Measurements from ENCODE around the gene SHROOM1.

The SHROOM1 gene

GRCh38 chr5:132867046-132867451 is 36.6 kb upstream of the SHROOM1 start:
- no peak for TF ChIP-seq CTCF (IDR thresholded peaks at IDR 0.05; ENCODE audit: insufficient read depth, low read length, poor library complexity, severe bottlenecking)
- no peaks in the 10 kb centered on the region for H3K27me3 ChIP-seq (replicated peaks; ENCODE audit: control insufficient read depth, insufficient read depth, low read length)
- peaks cover 6% of the 10 kb centered on the region for H3K36me3 ChIP-seq (ENCODE audit: control insufficient read depth, insufficient read depth, low read length)
- peak overlapping the region; percentile 94 for H3K4me3 ChIP-seq (replicated peaks; ENCODE audit: low read depth, low read length)
- no peak for DNase-seq (ENCODE audit: extremely low read depth, insufficient read length)

DNA sequence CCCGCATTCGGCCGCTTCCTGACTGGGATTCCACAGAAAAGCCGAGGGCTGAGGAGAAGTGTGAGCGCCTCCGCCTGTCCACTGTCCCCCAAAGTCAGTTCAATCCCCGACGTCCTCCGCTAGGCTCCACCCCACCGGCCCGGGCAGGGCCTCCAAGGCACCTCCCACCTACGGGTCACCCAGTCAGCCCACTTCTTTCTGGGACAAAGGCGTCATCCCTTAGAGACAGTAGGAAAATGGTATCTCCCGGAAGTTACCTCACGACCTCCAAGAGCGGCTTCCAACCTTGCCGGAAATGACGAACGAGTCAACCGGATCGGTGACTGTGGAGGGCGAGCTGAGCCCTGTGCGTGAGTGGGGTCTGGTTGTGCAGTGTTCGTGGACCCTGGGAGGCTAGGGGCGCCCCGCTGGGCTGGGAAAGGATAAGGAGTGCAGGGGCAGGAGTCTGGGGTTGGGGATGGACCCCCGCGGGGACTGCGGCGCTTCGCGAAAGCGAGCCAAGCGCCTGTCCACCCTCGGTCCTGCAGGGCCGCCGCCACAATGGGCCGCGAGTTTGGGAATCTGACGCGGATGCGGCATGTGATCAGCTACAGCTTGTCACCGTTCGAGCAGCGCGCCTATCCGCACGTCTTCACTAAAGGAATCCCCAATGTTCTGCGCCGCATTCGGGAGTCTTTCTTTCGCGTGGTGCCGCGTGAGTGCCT is 36.0 kb upstream of the SHROOM1 start, which contains the start of the genes GDF9 and UQCRQ:
Gene GDF9 (minus strand): TSS at position 128 of the 704 bp plus-strand sequence. CDS start 1,936 bp downstream, outside the sequence.
Gene UQCRQ (plus strand): TSS at position 301 of the 704 bp plus-strand sequence. CDS start 240 bp downstream, at position 541.
- no peaks in the 10 kb centered on the region for H3K27me3 ChIP-seq (replicated peaks; ENCODE audit: control insufficient read depth, insufficient read depth, low read length)
- TF ChIP-seq CTCF (IDR thresholded peaks at IDR 0.05; ENCODE audit: insufficient read depth, low read length, poor library complexity, severe bottlenecking) = peak; percentile 34
- DNase-seq (ENCODE audit: extremely low read depth, insufficient read length) = peak; percentile 94
- peak within 1 kb of the TSS; percentile 94 for H3K4me3 ChIP-seq (replicated peaks; ENCODE audit: low read depth, low read length)
- H3K36me3 ChIP-seq (ENCODE audit: control insufficient read depth, insufficient read depth, low read length) = peaks cover 5% of the 10 kb centered on the region

DNA sequence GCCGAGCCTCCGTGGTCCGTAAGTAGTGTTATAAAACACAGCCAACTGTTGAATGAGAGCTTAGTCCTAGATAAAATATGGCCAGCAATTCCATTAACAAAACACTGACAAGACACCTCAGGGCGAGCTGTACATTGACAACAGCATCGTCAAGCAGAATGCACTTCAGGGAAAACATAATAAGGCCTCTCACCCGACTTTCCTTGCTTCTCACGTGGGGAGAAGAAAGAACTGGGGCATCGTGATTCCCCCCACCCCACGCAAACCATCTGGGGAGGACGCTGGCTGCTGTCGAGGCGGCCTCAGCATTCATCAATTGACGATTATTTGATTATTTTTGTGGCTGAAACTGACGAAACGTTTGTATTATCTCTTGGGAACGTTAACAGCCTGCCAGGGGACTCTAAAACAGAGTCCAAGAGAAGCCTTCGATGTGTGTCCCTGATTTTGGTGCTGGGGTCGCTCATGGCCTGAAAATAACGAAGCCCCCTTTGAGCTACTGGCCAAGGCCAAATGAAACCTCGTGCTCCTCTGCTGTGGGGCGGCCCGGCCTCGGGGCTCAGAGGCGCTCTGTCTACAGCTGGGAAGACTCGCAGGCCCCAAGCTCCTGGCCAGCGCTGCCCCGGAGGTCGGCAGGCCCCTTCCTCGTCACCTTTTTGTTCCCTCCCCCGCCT is 35.4 kb upstream of the SHROOM1 start:
- no peak for TF ChIP-seq CTCF (IDR thresholded peaks at IDR 0.05; ENCODE audit: insufficient read depth, low read length, poor library complexity, severe bottlenecking)
- no peak for DNase-seq (ENCODE audit: extremely low read depth, insufficient read length)
- H3K4me3 ChIP-seq (replicated peaks; ENCODE audit: low read depth, low read length) = peak overlapping the region; percentile 94
- H3K27me3 ChIP-seq (replicated peaks; ENCODE audit: control insufficient read depth, insufficient read depth, low read length) = no peaks in the 10 kb centered on the region
- H3K36me3 ChIP-seq (ENCODE audit: control insufficient read depth, insufficient read depth, low read length) = peaks cover 3% of the 10 kb centered on the region

GRCh38 chr5:132860742-132861141 is 30.3 kb upstream of the SHROOM1 start:
- no peak for TF ChIP-seq CTCF (IDR thresholded peaks at IDR 0.05; ENCODE audit: insufficient read depth, low read length, poor library complexity, severe bottlenecking)
- no peak for DNase-seq (ENCODE audit: extremely low read depth, insufficient read length)
- Histone ChIP-seq H3K4me3 (replicated peaks; ENCODE audit: low read depth, low read length) (no peak overlapping the region), H3K36me3 (ENCODE audit: control insufficient read depth, insufficient read depth, low read length) (no peaks in the 10 kb centered on the region), H3K27me3 (replicated peaks; ENCODE audit: control insufficient read depth, insufficient read depth, low read length) (no peaks in the 10 kb centered on the region)

DNA sequence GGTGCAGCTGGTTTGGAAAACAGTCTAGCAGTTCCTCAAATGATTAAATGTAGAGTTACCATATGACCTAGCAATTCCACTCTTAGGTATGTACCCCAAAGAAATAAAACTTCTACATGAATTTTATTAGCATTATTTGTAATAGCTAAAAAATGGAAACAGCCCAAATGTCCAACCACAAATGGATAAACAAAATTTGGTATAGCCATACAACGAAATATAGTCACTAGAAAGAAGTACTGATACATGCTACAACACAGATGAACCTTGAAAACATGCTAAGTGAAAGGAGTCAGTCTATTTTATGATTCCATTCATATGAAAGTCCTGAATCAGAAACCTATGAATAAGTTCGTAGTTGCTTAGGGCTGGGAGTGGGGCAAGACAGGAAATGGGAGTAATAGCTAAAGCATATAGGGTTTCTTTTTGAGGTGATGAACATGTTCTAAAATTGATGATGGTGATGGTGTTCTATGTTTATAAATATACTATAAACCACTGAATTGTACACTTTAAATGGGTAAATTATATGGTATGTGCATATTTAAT is 29.5 kb upstream of the SHROOM1 start:
- Histone ChIP-seq H3K27me3 (replicated peaks; ENCODE audit: control insufficient read depth, insufficient read depth, low read length) (no peaks in the 10 kb centered on the region), H3K36me3 (ENCODE audit: control insufficient read depth, insufficient read depth, low read length) (no peaks in the 10 kb centered on the region), H3K4me3 (replicated peaks; ENCODE audit: low read depth, low read length) (no peak overlapping the region)
- no peak for TF ChIP-seq CTCF (IDR thresholded peaks at IDR 0.05; ENCODE audit: insufficient read depth, low read length, poor library complexity, severe bottlenecking)
- DNase-seq (ENCODE audit: extremely low read depth, insufficient read length) = no peak

Data from GM06990 (cell line).